RWPE1 (cell line): Measurements from ENCODE around the gene MS4A6E.

Source experiments
- CTCF ChIA-PET: fragments of 350-600 bp; sonication (Branson Sonifier 250); formaldehyde crosslinking; extraction: SDS; loops from one replicate; lab custom pipeline; 2021; lab: Yijun Ruan, JAX
- POLR2A ChIA-PET: fragments of 400-600 bp; formaldehyde crosslinking; extraction: SDS; loops from one replicate; lab custom pipeline; 2020; ENCODE audit warnings: antibody characterized with exemption; ENCODE audit not compliant: low non-redundant PET; lab: Yijun Ruan, JAX
- DNase-seq: peaks from one replicate; pipeline ENCODE4 v3.0.0; 2012; ENCODE audit warnings: low spot score
- H3K27ac ChIP-seq: fragments of 450-650 bp; 2 replicates; pipeline ENCODE4 v1.5.1; 2017
- CTCF ChIP-seq: fragments of 450-650 bp; conservative IDR thresholded peaks from 2 replicates; pipeline ENCODE4 v1.5.1; 2017; ENCODE audit warnings: low read depth, mild to moderate bottlenecking

Gene MS4A6E

GRCh38 chr11:60376601-60377000 is 49.5 kb downstream of the MS4A6E start:
- DNase-seq: no peak
- POLR2A ChIA-PET: no interaction called here
- CTCF ChIA-PET: no interaction called here
- H3K27ac ChIP-seq: no peak overlapping the region
- no peak for TF ChIP-seq CTCF

GRCh38 chr11:60377401-60378136 is 50.5 kb downstream of the MS4A6E start:
- no peak for DNase-seq
- POLR2A ChIA-PET: no interaction called here
- no peak overlapping the region for H3K27ac ChIP-seq
- CTCF ChIA-PET: no interaction called here
- no peak for TF ChIP-seq CTCF

GRCh38 chr11:60378354-60378753 is 51.3 kb downstream of the MS4A6E start, which contains the start of gene MS4A7:
MS4A7 (plus strand) TSS chr11:60378532; CDS start chr11:60383142, 4,610 bp downstream.
- TF ChIP-seq CTCF: no peak
- ChIA-PET POLR2A (no interaction called here), CTCF (no interaction called here)
- no peak for DNase-seq
- no peak within 1 kb of the TSS for H3K27ac ChIP-seq

- no peak for TF ChIP-seq CTCF
- ChIA-PET POLR2A (no interaction called here), CTCF (no interaction called here)
- DNase-seq: no peak
- H3K27ac ChIP-seq: no peak overlapping the region
Observed at GRCh38 chr11:60389279-60389910, 62.3 kb downstream of the MS4A6E start.

- H3K27ac ChIP-seq: no peak overlapping the region
- ChIA-PET CTCF (no interaction called here), POLR2A (no interaction called here)
- TF ChIP-seq CTCF: no peak
- no peak for DNase-seq
Observed at GRCh38 chr11:60390419-60390818, 63.4 kb downstream of the MS4A6E start.
